ENCODE data around the gene USF1.

DNA sequence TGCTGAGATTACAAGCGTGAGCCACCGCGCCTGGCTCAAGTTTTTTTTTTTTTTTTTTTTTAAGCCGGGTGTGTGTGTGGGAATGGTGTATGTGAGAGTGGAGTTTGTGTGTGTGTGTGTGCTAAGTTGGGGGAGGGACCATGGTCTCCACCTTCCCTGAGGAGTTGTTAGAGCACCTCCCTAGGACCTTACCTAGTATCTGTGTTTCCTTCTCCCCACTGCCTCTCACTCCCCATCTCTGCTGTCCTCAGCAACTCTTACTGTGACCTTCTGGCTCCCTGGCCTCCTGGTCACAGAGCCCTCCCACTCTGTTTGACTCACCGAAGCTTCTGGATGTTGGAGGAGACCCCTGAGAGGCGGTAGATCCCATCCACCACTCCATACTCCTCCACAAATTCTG lies 13.5 kb upstream of the USF1 start:
- TF ChIP-seq, protein P1, sequence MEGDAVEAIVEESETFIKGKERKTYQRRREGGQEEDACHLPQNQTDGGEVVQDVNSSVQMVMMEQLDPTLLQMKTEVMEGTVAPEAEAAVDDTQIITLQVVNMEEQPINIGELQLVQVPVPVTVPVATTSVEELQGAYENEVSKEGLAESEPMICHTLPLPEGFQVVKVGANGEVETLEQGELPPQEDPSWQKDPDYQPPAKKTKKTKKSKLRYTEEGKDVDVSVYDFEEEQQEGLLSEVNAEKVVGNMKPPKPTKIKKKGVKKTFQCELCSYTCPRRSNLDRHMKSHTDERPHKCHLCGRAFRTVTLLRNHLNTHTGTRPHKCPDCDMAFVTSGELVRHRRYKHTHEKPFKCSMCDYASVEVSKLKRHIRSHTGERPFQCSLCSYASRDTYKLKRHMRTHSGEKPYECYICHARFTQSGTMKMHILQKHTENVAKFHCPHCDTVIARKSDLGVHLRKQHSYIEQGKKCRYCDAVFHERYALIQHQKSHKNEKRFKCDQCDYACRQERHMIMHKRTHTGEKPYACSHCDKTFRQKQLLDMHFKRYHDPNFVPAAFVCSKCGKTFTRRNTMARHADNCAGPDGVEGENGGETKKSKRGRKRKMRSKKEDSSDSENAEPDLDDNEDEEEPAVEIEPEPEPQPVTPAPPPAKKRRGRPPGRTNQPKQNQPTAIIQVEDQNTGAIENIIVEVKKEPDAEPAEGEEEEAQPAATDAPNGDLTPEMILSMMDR (IDR thresholded peaks at IDR 0.05) = no peak
- TF ChIP-seq POLR2AphosphoS5 (IDR thresholded peaks at IDR 0.05) (no peak), POLR2A (IDR thresholded peaks at IDR 0.05) (no peak), EP300 (IDR thresholded peaks at IDR 0.05) (no peak)

Data from stomach (tissue), 4 donors.